SK-N-MC (cell line): Measurements from ENCODE around the gene MADD.

Experiments
- EZH2 ChIP-seq: fragments of 200-600 bp; sonication (generic); IDR thresholded peaks from one replicate; pipeline ENCODE4 v1.6.1; 2017; ENCODE audit warnings: antibody characterized with exemption
- POLR2AphosphoS5 ChIP-seq: IDR thresholded peaks from 2 replicates; pipeline ENCODE4 v1.6.1; 2012; ENCODE audit warnings: mild to moderate bottlenecking, low read depth, low read length, borderline replicate concordance

GRCh38 chr11:47353978-47354774, 84.2 kb downstream of the MADD start:
- TF ChIP-seq POLR2AphosphoS5 (no peak), EZH2 (no peak)
